ENCODE results near the gene COL26A1.
"Not testable (repeated sequence)": the region's sequence is repeated elsewhere in the genome, so short reads cannot be mapped to it uniquely, and the experiment has no call there.

Gene COL26A1

DNA sequence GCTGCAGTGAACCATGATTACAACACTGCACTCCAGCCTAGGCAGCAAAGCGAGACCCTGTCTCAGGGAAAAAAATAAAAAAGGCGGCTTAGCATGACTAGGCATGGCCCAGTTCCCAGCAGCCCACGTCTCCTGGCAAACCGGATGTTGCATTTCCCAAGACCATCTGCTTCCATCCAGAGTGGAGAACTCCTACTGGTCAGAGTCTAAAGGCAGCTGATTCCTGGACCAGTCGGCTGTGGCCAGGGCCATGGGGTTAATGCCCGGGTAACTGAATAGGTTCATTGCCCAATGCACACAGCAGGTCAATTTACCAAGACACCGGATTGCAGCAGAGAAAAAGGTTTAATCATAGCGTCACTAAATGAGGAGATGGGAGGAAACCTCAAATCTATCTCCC is 133.3 kb downstream of the COL26A1 start:
- H2BK5ac ChIP-seq (ENCODE audit: low read depth, low read length, poor library complexity): no peak overlapping the region
- no CpG with 5 or more reads among the region's 8 CpGs for WGBS (ENCODE audit: extremely low coverage, insufficient coverage, insufficient read length)
- no peak overlapping the region for H2AK5ac ChIP-seq (ENCODE audit: low read length)
- H3K4me2 ChIP-seq (ENCODE audit: low read length): no peak overlapping the region
- no peak overlapping the region for H3K18ac ChIP-seq (ENCODE audit: low read length)
- no peak overlapping the region for H3K14ac ChIP-seq (ENCODE audit: low read length)
- peaks cover 2% of the 10 kb centered on the region for H3K79me2 ChIP-seq (ENCODE audit: control insufficient read depth, insufficient read depth, low read length, poor library complexity)
- H3K27ac ChIP-seq (ENCODE audit: low read depth, low read length): no peak overlapping the region
- peaks cover 0 to 3% of the 10 kb centered on the region in 2 experiments for H3K36me3 ChIP-seq (ENCODE audit: control insufficient read depth in 1 of 2, insufficient read depth in 2 of 2, low read length in 2 of 2)
- H3K79me1 ChIP-seq (ENCODE audit: low read length): peaks cover 8% of the 10 kb centered on the region
- H4K8ac ChIP-seq (ENCODE audit: low read depth, low read length): no peak overlapping the region
- H3K23ac ChIP-seq (ENCODE audit: low read length): no peak overlapping the region
- H2BK12ac ChIP-seq (ENCODE audit: low read length): no peak overlapping the region
- no peak overlapping the region for H3K9ac ChIP-seq (ENCODE audit: low read length)
- DNase-seq: no peak
- H3K4me1 ChIP-seq (ENCODE audit: control insufficient read depth in 1 of 2, insufficient read depth in 2 of 2, low read length in 2 of 2): peaks cover 7 to 13% of the 10 kb centered on the region in 2 experiments
- no peak overlapping the region for H4K12ac ChIP-seq (ENCODE audit: low read depth, low read length)
- no peak overlapping the region for H3K4me3 ChIP-seq (ENCODE audit: low read depth, low read length)
- no peaks in the 10 kb centered on the region for H3K27me3 ChIP-seq (ENCODE audit: insufficient read depth, low read length)
- H2BK120ac ChIP-seq (ENCODE audit: insufficient read depth, low read length, poor library complexity): no peak overlapping the region
- H4K91ac ChIP-seq (ENCODE audit: low read depth, low read length): no peak overlapping the region
- no peak overlapping the region for H3K4ac ChIP-seq (ENCODE audit: low read depth, low read length)
- H2AFZ ChIP-seq (ENCODE audit: insufficient read depth, low read length, poor library complexity): no peak overlapping the region
- H3K9me3 ChIP-seq (ENCODE audit: insufficient read depth, low read depth, low read length): no peaks in the 10 kb centered on the region

DNA sequence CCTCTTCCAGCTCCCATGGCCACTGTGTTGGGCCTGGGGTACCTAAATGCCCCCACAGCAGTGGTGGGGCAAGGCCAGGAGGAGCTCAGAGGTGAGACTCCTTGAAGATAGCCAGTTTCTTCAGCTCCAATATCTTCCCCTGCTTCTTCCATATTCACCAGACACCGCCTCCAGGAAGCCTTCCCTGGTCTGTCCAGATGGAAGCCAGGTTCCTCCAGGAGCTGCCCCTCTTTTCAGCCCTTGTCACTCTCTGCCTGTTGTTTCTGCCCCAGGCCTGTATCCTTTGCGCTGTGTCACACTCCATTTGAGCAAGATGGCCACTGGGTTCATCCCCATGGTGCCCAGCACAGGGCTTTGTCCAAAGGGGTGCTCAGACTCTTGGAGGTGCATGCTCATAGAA is 138.7 kb downstream of the COL26A1 start:
- no peak overlapping the region for H3K14ac ChIP-seq (ENCODE audit: low read length)
- no peak overlapping the region for H2BK12ac ChIP-seq (ENCODE audit: low read length)
- H2BK5ac ChIP-seq (ENCODE audit: low read depth, low read length, poor library complexity): no peak overlapping the region
- H3K27me3 ChIP-seq (ENCODE audit: insufficient read depth, low read length): no peaks in the 10 kb centered on the region
- no peak for DNase-seq
- H4K8ac ChIP-seq (ENCODE audit: low read depth, low read length): no peak overlapping the region
- no peak overlapping the region for H3K27ac ChIP-seq (ENCODE audit: low read depth, low read length)
- no CpG with 5 or more reads among the region's 2 CpGs for WGBS (ENCODE audit: extremely low coverage, insufficient coverage, insufficient read length)
- no peak overlapping the region for H2AFZ ChIP-seq (ENCODE audit: insufficient read depth, low read length, poor library complexity)
- H2AK5ac ChIP-seq (ENCODE audit: low read length): no peak overlapping the region
- H3K36me3 ChIP-seq (ENCODE audit: control insufficient read depth in 1 of 2, insufficient read depth in 2 of 2, low read length in 2 of 2): peaks cover 1 to 6% of the 10 kb centered on the region in 2 experiments
- H3K4ac ChIP-seq (ENCODE audit: low read depth, low read length): no peak overlapping the region
- H3K79me2 ChIP-seq (ENCODE audit: control insufficient read depth, insufficient read depth, low read length, poor library complexity): no peaks in the 10 kb centered on the region
- no peaks in the 10 kb centered on the region for H3K79me1 ChIP-seq (ENCODE audit: low read length)
- H3K4me2 ChIP-seq (ENCODE audit: low read length): no peak overlapping the region
- no peaks in the 10 kb centered on the region for H3K4me1 ChIP-seq (ENCODE audit: control insufficient read depth in 1 of 2, insufficient read depth in 2 of 2, low read length in 2 of 2)
- no peak overlapping the region for H2BK120ac ChIP-seq (ENCODE audit: insufficient read depth, low read length, poor library complexity)
- H4K12ac ChIP-seq (ENCODE audit: low read depth, low read length): no peak overlapping the region
- no peak overlapping the region for H3K4me3 ChIP-seq (ENCODE audit: low read depth, low read length)
- H3K9ac ChIP-seq (ENCODE audit: low read length): no peak overlapping the region
- peaks cover 5% of the 10 kb centered on the region for H3K9me3 ChIP-seq (ENCODE audit: insufficient read depth, low read depth, low read length)
- H3K18ac ChIP-seq (ENCODE audit: low read length): no peak overlapping the region
- H3K23ac ChIP-seq (ENCODE audit: low read length): no peak overlapping the region
- H4K91ac ChIP-seq (ENCODE audit: low read depth, low read length): no peak overlapping the region

DNA sequence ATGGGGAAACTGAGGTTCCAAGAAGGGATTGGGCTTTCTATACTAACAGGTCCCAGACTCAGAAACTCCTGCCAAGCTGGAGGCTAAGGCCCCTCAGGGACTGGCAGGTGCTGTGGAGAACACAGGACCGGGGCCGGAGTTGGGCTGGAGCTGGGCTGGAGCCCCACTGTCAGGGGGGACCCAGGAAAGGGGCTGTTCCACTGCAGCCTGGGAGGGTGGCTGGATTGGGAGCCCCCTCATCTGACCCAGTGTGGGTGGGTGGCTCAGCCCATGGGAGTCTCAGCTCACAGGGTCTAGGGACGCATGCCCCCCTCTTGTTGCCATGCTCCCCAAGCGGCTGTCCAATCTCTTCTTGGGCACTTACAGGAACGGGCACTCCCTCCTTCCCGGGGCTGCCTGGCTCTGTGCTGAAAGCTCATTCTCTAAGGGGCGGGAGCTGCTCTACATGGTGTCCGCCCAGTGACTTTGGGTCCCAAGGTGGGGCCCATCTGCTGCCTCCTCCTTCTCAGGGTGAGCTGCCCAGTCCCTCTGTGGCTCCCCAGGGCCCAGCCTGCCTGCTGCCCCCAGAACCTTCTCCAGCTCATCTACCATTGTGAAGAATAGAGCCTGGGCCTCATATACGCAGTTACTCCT is 139.9 kb downstream of the COL26A1 start:
- Histone ChIP-seq H3K9me3 (ENCODE audit: insufficient read depth, low read depth, low read length) (peaks cover 5% of the 10 kb centered on the region), H2BK12ac (ENCODE audit: low read length) (no peak overlapping the region), H3K9ac (ENCODE audit: low read length) (no peak overlapping the region), H3K27ac (ENCODE audit: low read depth, low read length) (no peak overlapping the region), H2AK5ac (ENCODE audit: low read length) (no peak overlapping the region), H4K8ac (ENCODE audit: low read depth, low read length) (no peak overlapping the region), H3K27me3 (ENCODE audit: insufficient read depth, low read length) (no peaks in the 10 kb centered on the region), H3K36me3 (ENCODE audit: control insufficient read depth in 1 of 2, insufficient read depth in 2 of 2, low read length in 2 of 2) (peaks cover 1 to 6% of the 10 kb centered on the region in 2 experiments), H4K12ac (ENCODE audit: low read depth, low read length) (no peak overlapping the region), H3K18ac (ENCODE audit: low read length) (no peak overlapping the region), H3K4me3 (ENCODE audit: low read depth, low read length) (no peak overlapping the region), H3K14ac (ENCODE audit: low read length) (no peak overlapping the region), H2BK5ac (ENCODE audit: low read depth, low read length, poor library complexity) (no peak overlapping the region), H3K23ac (ENCODE audit: low read length) (no peak overlapping the region), H3K4me1 (ENCODE audit: control insufficient read depth in 1 of 2, insufficient read depth in 2 of 2, low read length in 2 of 2) (peaks cover 0 to 5% of the 10 kb centered on the region in 2 experiments), H3K79me1 (ENCODE audit: low read length) (no peaks in the 10 kb centered on the region), H2AFZ (ENCODE audit: insufficient read depth, low read length, poor library complexity) (no peak overlapping the region), H3K79me2 (ENCODE audit: control insufficient read depth, insufficient read depth, low read length, poor library complexity) (no peaks in the 10 kb centered on the region), H3K4ac (ENCODE audit: low read depth, low read length) (no peak overlapping the region), H4K91ac (ENCODE audit: low read depth, low read length) (no peak overlapping the region), H2BK120ac (ENCODE audit: insufficient read depth, low read length, poor library complexity) (no peak overlapping the region), H3K4me2 (ENCODE audit: low read length) (no peak overlapping the region)
- DNase-seq: no peak
- no CpG with 5 or more reads among the region's 9 CpGs for WGBS (ENCODE audit: extremely low coverage, insufficient coverage, insufficient read length)

DNA sequence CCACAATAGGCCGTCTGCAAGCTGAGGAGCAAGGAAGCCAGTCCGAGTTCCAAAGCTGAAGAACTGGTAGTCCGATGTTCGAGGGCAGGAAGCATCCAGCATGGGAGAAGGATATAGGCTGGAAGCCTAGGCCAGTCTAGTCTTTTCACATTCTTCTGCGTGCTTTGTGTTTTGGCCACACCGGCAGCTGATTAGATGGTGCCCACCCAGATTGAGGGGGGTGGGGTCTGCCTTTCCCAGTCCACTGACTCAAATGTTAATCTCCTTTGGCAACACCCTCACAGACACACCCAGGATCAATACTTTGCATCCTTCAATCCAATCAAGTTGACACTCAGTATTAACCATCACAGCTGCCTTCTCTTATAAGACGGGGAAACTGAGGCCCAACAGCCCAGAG is 142.8 kb downstream of the COL26A1 start:
- not testable (repeated sequence) for H3K4me3 ChIP-seq (ENCODE audit: low read depth, low read length); H4K91ac ChIP-seq (ENCODE audit: low read depth, low read length); H3K36me3 ChIP-seq (ENCODE audit: control insufficient read depth in 1 of 2, insufficient read depth in 2 of 2, low read length in 2 of 2); H3K9ac ChIP-seq (ENCODE audit: low read length); H2BK120ac ChIP-seq (ENCODE audit: insufficient read depth, low read length, poor library complexity); H3K79me1 ChIP-seq (ENCODE audit: low read length); H3K14ac ChIP-seq (ENCODE audit: low read length); H2BK5ac ChIP-seq (ENCODE audit: low read depth, low read length, poor library complexity); H4K12ac ChIP-seq (ENCODE audit: low read depth, low read length); H3K27me3 ChIP-seq (ENCODE audit: insufficient read depth, low read length); H2AK5ac ChIP-seq (ENCODE audit: low read length); H3K79me2 ChIP-seq (ENCODE audit: control insufficient read depth, insufficient read depth, low read length, poor library complexity); H2BK12ac ChIP-seq (ENCODE audit: low read length); H3K4me2 ChIP-seq (ENCODE audit: low read length); H3K9me3 ChIP-seq (ENCODE audit: insufficient read depth, low read depth, low read length); H3K18ac ChIP-seq (ENCODE audit: low read length); H4K8ac ChIP-seq (ENCODE audit: low read depth, low read length); H3K27ac ChIP-seq (ENCODE audit: low read depth, low read length); H2AFZ ChIP-seq (ENCODE audit: insufficient read depth, low read length, poor library complexity); H3K4me1 ChIP-seq (ENCODE audit: control insufficient read depth in 1 of 2, insufficient read depth in 2 of 2, low read length in 2 of 2); H3K23ac ChIP-seq (ENCODE audit: low read length); H3K4ac ChIP-seq (ENCODE audit: low read depth, low read length); DNase-seq
- WGBS (ENCODE audit: extremely low coverage, insufficient coverage, insufficient read length): no CpG with 5 or more reads among the region's 7 CpGs
